Gastroesophageal sphincter (tissue), 3 donors: ENCODE results near the gene PCED1B.

Source experiments
- POLR2A ChIP-seq, 2 donors: fragments of 450-650 bp; IDR thresholded peaks; one replicate each; pipeline ENCODE4 v1.6.1; 2017; ENCODE audit warnings: antibody characterized with exemption in 2 of 2, mild to moderate bottlenecking in 2 of 2, moderate library complexity in 1 of 2
- POLR2AphosphoS5 ChIP-seq: sonication (generic); formaldehyde crosslinking; IDR thresholded peaks from one replicate; pipeline ENCODE4 v1.6.1; 2017; ENCODE audit warnings: antibody characterized with exemption
- TF ChIP-seq, protein P1 (sequence below), 4 experiments: fragments of 200-600 bp in 2 of 4; fragments of 450-650 bp in 2 of 4; sonication (generic) in 1 of 4; IDR thresholded peaks; one replicate each; pipeline ENCODE4 v1.5.1; 2017 to 2019; ENCODE audit warnings: antibody characterized with exemption in 4 of 4, mild to moderate bottlenecking in 2 of 4, moderate library complexity in 2 of 4

DNA sequence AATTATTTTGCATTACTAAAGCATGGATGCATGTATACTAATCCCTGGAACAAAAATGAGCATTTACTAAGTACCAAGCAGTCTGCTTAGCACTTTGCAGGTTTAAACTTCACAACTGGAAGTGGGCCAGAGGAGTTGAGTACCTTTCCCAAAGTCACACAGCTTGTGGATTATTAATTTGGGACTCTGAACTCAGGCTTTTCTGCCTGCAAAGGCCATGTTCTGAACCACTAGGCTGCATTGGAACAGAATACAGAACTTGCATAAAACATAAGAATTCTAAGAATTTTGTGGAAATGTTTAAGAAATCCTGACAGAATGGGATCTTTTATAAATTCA lies 133.2 kb downstream of the PCED1B start:
- TF ChIP-seq, protein P1, sequence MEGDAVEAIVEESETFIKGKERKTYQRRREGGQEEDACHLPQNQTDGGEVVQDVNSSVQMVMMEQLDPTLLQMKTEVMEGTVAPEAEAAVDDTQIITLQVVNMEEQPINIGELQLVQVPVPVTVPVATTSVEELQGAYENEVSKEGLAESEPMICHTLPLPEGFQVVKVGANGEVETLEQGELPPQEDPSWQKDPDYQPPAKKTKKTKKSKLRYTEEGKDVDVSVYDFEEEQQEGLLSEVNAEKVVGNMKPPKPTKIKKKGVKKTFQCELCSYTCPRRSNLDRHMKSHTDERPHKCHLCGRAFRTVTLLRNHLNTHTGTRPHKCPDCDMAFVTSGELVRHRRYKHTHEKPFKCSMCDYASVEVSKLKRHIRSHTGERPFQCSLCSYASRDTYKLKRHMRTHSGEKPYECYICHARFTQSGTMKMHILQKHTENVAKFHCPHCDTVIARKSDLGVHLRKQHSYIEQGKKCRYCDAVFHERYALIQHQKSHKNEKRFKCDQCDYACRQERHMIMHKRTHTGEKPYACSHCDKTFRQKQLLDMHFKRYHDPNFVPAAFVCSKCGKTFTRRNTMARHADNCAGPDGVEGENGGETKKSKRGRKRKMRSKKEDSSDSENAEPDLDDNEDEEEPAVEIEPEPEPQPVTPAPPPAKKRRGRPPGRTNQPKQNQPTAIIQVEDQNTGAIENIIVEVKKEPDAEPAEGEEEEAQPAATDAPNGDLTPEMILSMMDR (IDR thresholded peaks at IDR 0.05) = no peak
- TF ChIP-seq POLR2A (IDR thresholded peaks at IDR 0.05) (no peak), POLR2AphosphoS5 (no peak)
